SU-DHL-6 (cell line): Measurements from ENCODE around the gene DEFB110.
A peak's percentile ranks its signal among the peaks of the same experiment; 100 is the strongest.

Experiments
- H2AFZ ChIP-seq: fragments of 200-600 bp; sonication (generic); 2 replicates; pipeline ENCODE4 v1.6.1; 2014; ENCODE audit warnings: low read depth, mild to moderate bottlenecking, moderate library complexity, mixed read lengths, antibody characterized with exemption, low read length; ENCODE audit not compliant: severe bottlenecking
- H3F3A ChIP-seq: fragments of 200-600 bp; shearing (Covaris generic); 2 replicates; pipeline ENCODE4 v1.6.0; 2016; ENCODE audit warnings: antibody characterized with exemption, mild to moderate bottlenecking; ENCODE audit not compliant: insufficient read depth
- H3K27ac ChIP-seq: fragments of 200-600 bp; sonication (generic); 2 replicates; pipeline ENCODE4 v1.5.1; 2016; ENCODE audit warnings: low read depth, mild to moderate bottlenecking, low read length, moderate library complexity, mixed read lengths
- H3K27me3 ChIP-seq: fragments of 200-600 bp; sonication (generic), shearing (Covaris generic); 2 replicates; pipeline ENCODE4 v1.6.0; 2014; ENCODE audit warnings: mild to moderate bottlenecking, low read length
- H3K36me3 ChIP-seq: fragments of 200-600 bp; sonication (generic); 2 replicates; pipeline ENCODE4 v1.6.1; 2014; ENCODE audit warnings: mild to moderate bottlenecking, low read length, mixed read lengths
- H3K4me2 ChIP-seq: fragments of 300-600, 200-600 bp; shearing (Covaris generic), sonication (generic); 2 replicates; pipeline ENCODE4 v1.6.0; 2014; ENCODE audit warnings: low read length, low read depth, mild to moderate bottlenecking; ENCODE audit not compliant: poor library complexity, severe bottlenecking
- H3K4me3 ChIP-seq: fragments of 200-600 bp; sonication (generic); 2 replicates; pipeline ENCODE4 v1.5.1; 2014; ENCODE audit warnings: antibody characterized with exemption, low read length, mild to moderate bottlenecking, mixed read lengths; ENCODE audit not compliant: insufficient read depth, poor library complexity, severe bottlenecking
- H3K79me2 ChIP-seq: fragments of 200-600 bp; sonication (generic); 2 replicates; pipeline ENCODE4 v1.6.1; 2014; ENCODE audit warnings: mild to moderate bottlenecking, low read length, moderate library complexity; ENCODE audit not compliant: insufficient read depth
- H3K9ac ChIP-seq: fragments of 200-600 bp; sonication (generic); 2 replicates; pipeline ENCODE4 v1.7.0; 2014; ENCODE audit warnings: mild to moderate bottlenecking, low read length
- H3K9me2 ChIP-seq: fragments of 200-600 bp; sonication (generic); replicated peaks from 2 replicates; pipeline ENCODE4 v1.6.1; 2014; ENCODE audit warnings: low read length; ENCODE audit not compliant: insufficient read depth
- H3K9me3 ChIP-seq: fragments of 200-600 bp; sonication (generic); 2 replicates; pipeline ENCODE4 v1.6.1; 2014; ENCODE audit warnings: low read length, mixed read lengths; ENCODE audit not compliant: insufficient read depth
- H4K20me1 ChIP-seq: fragments of 200-600 bp; sonication (generic); 2 replicates; pipeline ENCODE4 v1.6.1; 2014; ENCODE audit warnings: low read depth, mild to moderate bottlenecking, antibody characterized with exemption, low read length, moderate library complexity, mixed read lengths
- EZH2phosphoT487 ChIP-seq: fragments of 200-600 bp; sonication (generic), shearing (Covaris generic); conservative IDR thresholded peaks from 2 replicates; pipeline ENCODE4 v1.6.1; 2018; ENCODE audit warnings: mild to moderate bottlenecking, antibody characterized with exemption, low read length, moderate library complexity, mixed read lengths
- TF ChIP-seq, protein P1 (sequence below): fragments of 200-600 bp; sonication (generic); IDR thresholded peaks from one replicate; pipeline ENCODE4 v1.5.1; 2017; ENCODE audit warnings: antibody characterized with exemption, mild to moderate bottlenecking, low read length, moderate library complexity; ENCODE audit not compliant: insufficient read depth, poor library complexity, severe bottlenecking

The DEFB110 gene

GRCh38 chr6:50021894-50022293 lies at the start of gene DEFB110:
Gene DEFB110, minus strand, starts transcription at chr6:50021994. Its CDS starts 59 bp downstream, at chr6:50021935.
- Histone ChIP-seq H3K9ac (no peak within 1 kb of the TSS), H3K4me3 (no peak within 1 kb of the TSS), H3K79me2 (no peaks in the 10 kb centered on the region), H3K4me2 (no peak within 1 kb of the TSS), H3F3A (no peaks in the 10 kb centered on the region), H3K36me3 (no peaks in the 10 kb centered on the region), H4K20me1 (no peaks in the 10 kb centered on the region), H3K9me2 (0 out of 2 replicates have a peak, but pooled peaks cover 5% of the 10 kb centered on the region), H3K27me3 (no peaks in the 10 kb centered on the region), H3K27ac (no peak within 1 kb of the TSS), H2AFZ (no peak within 1 kb of the TSS), H3K9me3 (no peaks in the 10 kb centered on the region)
- no peak for TF ChIP-seq EZH2phosphoT487
- TF ChIP-seq, protein P1, sequence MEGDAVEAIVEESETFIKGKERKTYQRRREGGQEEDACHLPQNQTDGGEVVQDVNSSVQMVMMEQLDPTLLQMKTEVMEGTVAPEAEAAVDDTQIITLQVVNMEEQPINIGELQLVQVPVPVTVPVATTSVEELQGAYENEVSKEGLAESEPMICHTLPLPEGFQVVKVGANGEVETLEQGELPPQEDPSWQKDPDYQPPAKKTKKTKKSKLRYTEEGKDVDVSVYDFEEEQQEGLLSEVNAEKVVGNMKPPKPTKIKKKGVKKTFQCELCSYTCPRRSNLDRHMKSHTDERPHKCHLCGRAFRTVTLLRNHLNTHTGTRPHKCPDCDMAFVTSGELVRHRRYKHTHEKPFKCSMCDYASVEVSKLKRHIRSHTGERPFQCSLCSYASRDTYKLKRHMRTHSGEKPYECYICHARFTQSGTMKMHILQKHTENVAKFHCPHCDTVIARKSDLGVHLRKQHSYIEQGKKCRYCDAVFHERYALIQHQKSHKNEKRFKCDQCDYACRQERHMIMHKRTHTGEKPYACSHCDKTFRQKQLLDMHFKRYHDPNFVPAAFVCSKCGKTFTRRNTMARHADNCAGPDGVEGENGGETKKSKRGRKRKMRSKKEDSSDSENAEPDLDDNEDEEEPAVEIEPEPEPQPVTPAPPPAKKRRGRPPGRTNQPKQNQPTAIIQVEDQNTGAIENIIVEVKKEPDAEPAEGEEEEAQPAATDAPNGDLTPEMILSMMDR, result no peak

DNA sequence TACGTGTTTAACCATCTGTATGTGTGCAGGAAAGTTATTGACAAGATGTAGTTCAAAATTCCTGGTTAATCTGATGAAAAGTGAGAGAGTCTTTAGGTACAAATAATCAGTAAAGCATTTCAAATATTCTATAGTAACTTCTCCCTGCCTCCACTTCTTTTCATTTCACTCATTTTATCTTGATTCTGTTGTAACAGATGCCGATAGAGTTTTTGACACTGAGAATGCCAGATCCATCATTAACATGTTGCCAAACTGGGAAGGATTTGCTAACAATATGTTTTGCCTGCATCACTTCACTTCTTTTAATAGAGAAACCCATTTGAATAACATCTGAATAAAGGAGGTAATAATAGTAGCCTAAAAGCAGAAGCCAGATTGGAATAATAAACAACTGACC lies 48.3 kb upstream of the DEFB110 start:
- H3K27me3 ChIP-seq, result no peaks in the 10 kb centered on the region
- no peak overlapping the region for H3K27ac ChIP-seq
- no peaks in the 10 kb centered on the region for H3K36me3 ChIP-seq
- no peak overlapping the region for H2AFZ ChIP-seq
- H3K9me2 ChIP-seq, result no peaks in the 10 kb centered on the region
- H3K9me3 ChIP-seq, result no peaks in the 10 kb centered on the region
- H3K4me2 ChIP-seq, result no peak overlapping the region
- TF ChIP-seq EZH2phosphoT487, result no peak
- TF ChIP-seq, protein P1, result no peak
- H3K9ac ChIP-seq, result no peak overlapping the region
- H3F3A ChIP-seq, result no peaks in the 10 kb centered on the region
- no peaks in the 10 kb centered on the region for H3K79me2 ChIP-seq
- no peaks in the 10 kb centered on the region for H4K20me1 ChIP-seq
- no peak overlapping the region for H3K4me3 ChIP-seq

GRCh38 chr6:50062051-50062450 lies 40.3 kb upstream of the DEFB110 start:
- no peak overlapping the region for H3K4me2 ChIP-seq
- no peaks in the 10 kb centered on the region for H3K79me2 ChIP-seq
- no peaks in the 10 kb centered on the region for H3K9me3 ChIP-seq
- no peaks in the 10 kb centered on the region for H4K20me1 ChIP-seq
- no peaks in the 10 kb centered on the region for H3F3A ChIP-seq
- H2AFZ ChIP-seq, result no peak overlapping the region
- TF ChIP-seq, protein P1, result peak; percentile 64
- no peak for TF ChIP-seq EZH2phosphoT487
- H3K27ac ChIP-seq, result no peak overlapping the region
- H3K9me2 ChIP-seq, result no peaks in the 10 kb centered on the region
- H3K9ac ChIP-seq, result no peak overlapping the region
- no peaks in the 10 kb centered on the region for H3K27me3 ChIP-seq
- H3K36me3 ChIP-seq, result no peaks in the 10 kb centered on the region
- H3K4me3 ChIP-seq, result no peak overlapping the region

- Histone ChIP-seq H3F3A (no peaks in the 10 kb centered on the region), H3K36me3 (no peaks in the 10 kb centered on the region), H3K4me3 (no peak overlapping the region), H3K79me2 (no peaks in the 10 kb centered on the region), H4K20me1 (no peaks in the 10 kb centered on the region), H3K27me3 (no peaks in the 10 kb centered on the region), H2AFZ (no peak overlapping the region), H3K9ac (no peak overlapping the region), H3K27ac (no peak overlapping the region), H3K9me2 (no peaks in the 10 kb centered on the region), H3K4me2 (no peak overlapping the region), H3K9me3 (no peaks in the 10 kb centered on the region)
- TF ChIP-seq EZH2phosphoT487, result no peak
- TF ChIP-seq, protein P1, result no peak
Observed at GRCh38 chr6:50056242-50056641, 34.4 kb upstream of the DEFB110 start.
